NCI-H82 (cell line): ENCODE data around the gene CREB3L2.

Experiments used
- DNase-seq: peaks from one replicate; lab custom pipeline; 2025; lab: John Stamatoyannopoulos, UW

CREB3L2 gene

DNA sequence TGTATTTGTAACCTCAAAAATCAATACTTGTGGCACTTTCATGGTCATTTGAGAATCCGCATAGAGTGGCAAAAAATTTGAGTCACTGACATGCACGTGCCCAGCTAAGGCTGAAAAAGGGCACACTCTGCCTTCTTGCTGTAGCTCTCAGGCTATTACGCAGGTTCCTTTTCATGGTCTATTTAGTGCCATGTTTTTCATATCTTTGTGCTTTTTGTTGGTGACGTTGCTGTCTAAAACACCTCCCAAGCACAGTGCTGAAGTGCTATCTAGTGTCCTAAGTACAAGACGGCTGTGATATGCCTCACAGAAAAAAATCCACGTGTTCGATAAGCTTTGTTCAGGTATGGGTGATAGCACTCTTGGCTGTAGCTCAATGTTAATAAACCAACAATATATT, 50.9 kb downstream of the CREB3L2 start:
- no peak for DNase-seq

DNA sequence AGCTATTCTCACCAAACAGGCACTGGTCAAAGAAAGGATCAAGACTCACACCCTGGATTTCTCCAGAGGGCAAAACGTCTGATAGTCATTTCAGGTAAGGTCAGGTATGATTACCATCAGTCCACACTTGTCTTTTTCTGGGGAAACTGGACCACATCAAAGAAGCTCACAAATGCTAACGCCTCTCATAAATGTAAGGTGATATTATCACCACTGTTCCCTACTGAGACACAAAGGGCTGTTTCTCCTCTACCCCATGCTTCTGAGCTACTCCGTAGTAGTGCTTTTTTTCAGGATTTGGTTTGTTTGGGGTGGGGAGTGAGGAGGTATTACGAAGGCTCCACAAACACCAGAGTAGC, 51.6 kb downstream of the CREB3L2 start:
- no peak for DNase-seq

DNA sequence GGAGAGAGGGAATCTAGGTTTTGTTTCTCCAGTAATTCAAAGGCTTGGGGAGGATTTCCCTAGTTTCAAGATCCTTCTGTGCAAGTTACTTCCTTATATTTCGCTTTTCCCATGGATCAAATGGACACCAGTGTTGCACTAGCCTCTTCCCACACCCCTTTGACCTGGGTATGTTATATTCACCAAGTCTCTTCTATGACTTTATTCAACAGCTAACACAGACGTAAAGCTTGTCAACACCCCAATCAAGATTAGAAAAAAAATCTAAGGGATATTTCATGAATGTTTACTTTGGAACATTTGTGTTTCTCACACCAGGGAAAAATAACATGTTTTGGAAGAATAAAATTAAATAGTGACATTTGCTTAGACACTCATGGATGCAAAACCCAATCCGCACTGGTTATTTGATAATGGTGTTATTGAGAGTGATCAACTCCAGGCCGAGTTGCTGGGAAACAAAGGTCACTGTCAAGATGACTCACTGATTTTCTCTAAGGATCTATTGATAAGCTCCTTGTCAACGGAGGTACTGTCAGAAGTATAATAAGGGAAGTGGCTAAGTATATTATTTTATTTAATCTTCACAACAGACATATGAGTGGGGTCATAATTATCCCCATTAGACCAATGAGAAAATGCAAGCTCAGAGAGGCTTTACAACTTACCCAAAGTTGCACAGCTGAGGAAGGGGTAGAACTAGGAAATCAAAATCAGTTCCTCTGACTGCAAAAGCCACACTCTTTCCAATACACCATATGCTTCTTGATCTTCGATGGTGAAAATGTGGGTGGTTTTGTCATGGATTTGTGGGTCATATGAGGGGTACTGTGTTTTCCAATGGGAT, 52.2 kb downstream of the CREB3L2 start:
- no peak for DNase-seq

DNA sequence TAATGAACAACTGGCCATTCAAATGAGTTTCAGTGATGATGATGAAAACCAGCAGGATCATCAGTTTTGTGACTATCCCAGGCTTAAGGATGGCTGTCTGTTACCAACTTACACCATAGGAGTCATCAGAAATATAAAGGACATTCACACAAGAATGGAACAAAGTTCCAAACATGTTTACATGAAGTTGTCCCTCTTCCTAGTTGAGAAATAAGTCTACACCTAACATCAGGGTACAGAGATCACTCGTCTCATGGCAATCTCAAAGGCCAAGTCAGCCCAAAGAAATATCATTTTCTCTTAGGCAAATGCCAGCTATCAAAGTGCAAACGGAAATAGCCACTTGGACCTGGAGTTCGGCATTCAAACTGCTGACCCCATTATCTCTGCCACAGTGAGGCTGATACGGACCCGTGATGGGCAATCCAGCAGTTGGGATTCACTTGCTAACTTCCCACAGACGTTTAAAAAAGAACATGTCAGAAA, 53.0 kb downstream of the CREB3L2 start:
- DNase-seq: no peak

DNA sequence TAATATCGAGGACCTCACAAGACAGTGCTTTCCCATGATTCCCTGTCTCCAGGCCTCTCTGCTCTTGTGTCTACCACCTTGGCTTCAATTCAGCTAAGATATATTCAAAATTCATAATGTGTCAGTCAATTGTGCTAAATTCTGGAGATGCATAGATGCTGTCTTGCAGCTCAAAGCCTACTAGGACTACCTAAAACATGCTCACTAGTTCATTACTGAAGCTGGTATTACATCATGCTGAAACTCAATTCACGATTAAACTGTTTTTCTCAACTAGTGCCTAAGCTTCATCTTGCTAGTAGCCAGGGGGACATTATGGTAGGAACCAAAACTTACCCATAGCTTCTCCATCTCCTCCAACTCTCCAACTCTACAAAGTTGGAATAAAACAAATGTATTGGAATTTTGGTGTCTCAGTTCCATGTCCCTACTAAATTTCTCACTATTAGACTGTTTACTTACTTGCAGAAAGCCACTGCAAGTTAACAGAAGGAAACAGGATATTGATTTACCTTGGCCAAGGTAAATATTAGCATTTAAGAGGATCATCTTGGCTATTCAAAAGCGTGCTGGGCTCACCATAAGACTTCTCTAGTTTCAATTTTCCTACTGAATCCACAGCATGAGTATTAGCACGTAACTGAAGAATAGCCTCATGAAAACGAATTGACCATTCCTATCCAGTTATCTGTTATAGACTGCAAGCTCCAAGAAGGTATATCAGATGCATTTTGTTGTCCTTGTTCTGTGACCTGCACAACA, 53.6 kb downstream of the CREB3L2 start:
- no peak for DNase-seq

DNA sequence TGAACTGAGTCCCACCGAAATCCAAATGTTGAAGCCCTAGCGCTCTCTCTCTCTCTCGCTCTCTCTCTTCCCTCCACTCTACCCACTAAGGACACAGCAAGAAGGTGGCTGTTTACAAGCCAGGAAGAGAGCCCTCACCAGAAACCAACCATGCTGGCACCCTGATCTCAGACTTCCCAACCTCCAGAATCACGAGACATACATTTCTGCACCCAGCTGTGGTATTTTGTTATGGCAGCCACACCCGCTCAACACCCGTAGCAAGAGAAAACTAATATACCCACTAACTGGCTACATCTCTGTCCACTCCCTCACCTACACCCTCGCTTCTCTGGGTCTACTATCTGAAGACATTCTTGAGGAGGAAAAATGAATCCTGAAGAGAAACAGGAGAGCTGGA, 54.8 kb downstream of the CREB3L2 start:
- no peak for DNase-seq

DNA sequence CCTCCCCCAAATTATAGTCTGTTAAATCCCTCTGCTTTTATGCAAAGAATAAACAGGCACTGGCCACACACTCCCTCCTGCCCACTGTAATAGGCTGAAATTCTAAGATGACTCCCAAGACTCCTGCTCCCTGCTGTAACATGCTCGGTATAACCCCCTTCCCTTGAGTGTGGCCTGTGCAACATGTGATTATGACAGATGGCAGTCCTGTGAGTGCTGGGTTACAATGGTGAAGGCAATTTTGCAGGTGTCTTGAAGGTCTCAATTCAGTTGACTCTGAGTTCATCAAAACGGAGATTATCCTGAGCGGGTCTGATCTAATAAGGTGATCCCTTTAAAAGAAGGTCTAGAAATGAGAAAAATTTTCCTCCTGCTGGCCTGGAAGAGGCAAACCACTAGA, 55.9 kb downstream of the CREB3L2 start:
- peak; percentile 83 for DNase-seq

DNA sequence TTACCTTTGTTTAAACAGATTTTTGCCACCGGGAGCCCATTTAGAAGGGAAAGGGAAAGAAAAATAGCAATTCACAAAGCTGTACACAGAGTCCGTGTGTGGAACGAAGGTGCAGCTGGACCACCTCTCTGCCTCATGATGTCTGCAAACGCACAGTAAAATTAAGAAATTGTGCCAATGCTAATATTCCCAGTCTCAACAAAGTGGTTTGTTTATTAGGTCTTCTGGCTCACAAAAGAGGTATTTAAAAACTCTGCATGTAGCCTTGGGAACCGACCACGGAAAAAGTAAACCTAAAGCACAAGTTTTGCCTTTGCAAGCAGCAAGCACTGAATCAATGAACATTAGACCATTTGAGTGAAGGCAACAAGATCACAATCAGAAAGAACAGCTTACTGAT, 57.7 kb downstream of the CREB3L2 start:
- DNase-seq: no peak

DNA sequence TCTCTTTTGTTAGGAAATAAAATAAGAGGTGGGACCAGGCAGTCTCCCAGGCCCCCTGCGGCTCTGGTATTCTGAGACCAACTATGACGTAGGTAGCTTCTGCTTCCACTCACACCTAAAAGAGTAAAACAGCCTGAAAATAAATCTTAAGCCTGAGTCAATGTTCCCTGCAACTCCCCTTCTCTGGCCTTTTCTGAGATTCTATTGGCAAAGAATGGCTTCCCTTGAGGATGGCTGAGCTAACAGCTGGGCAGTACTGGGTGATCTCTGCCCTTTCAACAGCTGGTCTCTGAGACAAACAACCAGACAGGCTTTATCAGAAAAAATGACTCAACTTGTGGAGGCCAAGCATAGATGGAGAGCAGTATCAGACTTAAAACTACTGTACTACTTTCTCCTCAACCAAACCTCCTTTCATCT, 58.7 kb downstream of the CREB3L2 start:
- DNase-seq: no peak

DNA sequence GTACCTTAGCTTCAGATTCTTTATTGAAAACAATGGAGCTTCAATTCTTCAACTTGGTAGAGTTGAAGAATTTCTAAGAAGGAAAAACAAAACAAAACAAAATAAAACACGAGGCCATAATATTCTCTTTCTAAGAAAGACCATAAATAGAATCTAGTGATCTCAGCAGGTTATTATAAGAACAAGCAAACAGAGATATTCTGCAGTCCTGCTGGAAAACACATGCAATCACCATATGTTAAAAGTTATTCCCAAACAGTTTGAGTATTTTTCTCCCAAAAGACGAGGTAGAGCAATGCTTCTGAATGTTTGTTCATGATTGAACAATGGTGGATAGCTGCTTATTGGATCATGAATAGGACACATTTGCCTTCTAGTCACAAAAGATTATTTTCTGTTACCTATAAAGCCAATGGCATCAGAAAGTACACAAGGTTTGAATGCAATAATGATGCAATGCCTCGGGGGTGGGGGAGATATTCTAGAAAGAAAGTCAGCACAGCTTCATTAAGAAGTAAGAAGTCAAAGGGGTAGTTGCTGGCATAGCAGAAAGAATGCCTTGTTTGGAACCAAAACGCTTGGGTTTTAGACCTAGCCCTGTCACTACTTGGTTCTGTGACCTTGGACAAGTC, 59.3 kb downstream of the CREB3L2 start:
- no peak for DNase-seq

DNA sequence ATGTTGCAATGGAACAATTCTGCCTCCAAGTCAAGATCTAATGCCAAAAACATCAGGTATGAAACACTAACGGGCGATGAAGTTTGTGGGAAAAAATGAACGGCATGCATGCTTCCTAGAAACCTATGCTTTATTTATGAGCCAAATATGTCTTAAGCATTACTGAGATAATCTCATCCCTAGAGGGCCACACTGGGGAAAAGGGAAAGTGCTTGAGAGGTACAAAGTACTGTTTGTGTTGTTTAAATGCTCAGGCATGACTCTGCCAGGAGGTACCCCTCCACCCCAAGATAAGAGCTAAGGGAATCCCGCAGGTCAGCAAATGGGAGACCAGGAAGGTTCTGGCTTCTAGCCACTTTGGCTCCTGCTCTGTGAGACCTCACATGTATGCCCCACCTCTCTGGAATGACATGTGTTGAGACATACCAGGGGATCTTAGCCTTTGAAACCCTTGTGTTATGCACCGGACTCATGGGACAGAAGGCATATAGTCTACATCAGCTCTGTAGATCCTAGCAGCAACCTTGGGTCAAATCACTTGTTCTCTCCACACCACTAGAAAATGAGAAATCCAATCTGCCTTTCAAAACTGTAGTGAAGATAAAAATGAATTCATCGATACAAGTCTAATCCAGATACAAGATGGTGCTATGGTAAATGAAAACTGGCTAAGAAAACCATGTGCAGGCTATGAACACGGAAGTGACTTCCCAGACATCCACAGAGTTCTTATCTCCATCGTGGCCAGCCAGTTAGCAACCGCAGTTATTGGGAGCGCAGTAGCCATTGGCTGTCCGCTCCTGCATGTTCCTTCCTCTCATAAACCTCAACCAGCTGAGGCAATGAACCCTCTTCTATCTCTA, 61.0 kb downstream of the CREB3L2 start:
- no peak for DNase-seq

DNA sequence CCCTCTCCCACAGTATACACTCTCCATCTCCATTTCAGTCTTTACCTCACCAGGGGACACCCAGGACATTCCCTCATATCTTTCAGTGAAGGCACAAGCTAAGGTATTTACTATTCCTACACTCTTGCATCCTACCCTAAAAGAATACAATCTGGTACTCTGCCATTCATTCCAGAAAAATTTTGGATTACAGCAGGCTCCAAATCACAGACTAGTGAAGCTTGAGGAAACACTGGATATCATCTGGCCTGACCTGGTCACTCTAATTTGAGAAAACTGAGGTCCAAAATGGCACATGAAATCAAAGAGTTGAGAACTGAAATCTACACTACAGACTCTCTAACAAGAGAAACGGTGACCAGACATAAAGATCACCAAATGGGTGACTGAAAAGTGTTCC, 61.7 kb downstream of the CREB3L2 start:
- no peak for DNase-seq

DNA sequence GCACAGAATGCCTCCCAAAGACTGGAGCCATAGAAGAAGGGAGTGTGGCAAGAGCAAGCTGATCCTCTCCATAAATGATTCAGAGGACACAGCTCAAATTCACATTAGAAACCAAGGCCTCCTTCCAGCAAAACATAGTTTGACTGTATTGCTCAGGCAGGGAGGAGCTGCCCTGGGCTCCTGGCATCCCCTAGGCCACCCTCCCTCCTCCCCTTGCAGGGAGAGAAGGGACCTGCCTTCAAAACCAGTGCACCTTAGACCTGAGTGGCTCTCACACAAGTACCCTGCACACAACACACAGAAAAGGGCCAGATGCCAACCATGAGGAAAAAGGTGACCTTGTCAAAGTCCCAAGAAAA, 64.7 kb downstream of the CREB3L2 start:
- DNase-seq: no peak

DNA sequence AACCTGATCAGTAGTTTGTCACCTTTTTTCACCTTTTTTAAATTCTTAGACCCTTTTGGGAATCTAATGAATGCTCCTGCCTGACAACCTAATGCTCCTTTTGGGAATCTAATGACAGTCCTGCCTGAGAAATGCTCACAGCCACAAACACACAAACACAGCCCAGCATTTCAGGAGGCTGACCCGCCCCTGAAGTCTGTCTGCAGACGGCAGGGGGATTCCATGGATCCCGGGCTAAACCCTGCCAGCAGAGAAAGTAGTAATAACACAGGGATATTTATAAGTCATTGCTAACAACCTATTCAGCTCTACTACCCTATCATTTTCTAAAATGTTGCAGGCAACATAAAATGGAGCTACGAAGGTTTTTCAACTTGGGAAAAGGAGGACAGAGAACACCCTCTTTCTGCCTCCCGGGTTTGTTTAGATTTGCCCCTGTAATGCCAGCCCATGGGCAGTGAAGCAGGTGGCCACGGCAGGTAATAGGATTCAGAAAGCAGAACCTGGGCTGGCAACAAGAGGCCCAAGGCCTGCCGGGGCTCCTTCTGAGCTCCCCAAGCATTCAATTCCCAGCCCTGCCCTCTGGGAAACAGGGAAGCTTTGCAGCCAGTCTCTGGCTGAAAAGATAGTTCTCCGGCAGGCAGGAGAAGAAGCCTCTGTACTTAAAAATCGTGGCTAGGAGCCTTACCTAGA, 65.2 kb downstream of the CREB3L2 start:
- peak; percentile 5 for DNase-seq

DNA sequence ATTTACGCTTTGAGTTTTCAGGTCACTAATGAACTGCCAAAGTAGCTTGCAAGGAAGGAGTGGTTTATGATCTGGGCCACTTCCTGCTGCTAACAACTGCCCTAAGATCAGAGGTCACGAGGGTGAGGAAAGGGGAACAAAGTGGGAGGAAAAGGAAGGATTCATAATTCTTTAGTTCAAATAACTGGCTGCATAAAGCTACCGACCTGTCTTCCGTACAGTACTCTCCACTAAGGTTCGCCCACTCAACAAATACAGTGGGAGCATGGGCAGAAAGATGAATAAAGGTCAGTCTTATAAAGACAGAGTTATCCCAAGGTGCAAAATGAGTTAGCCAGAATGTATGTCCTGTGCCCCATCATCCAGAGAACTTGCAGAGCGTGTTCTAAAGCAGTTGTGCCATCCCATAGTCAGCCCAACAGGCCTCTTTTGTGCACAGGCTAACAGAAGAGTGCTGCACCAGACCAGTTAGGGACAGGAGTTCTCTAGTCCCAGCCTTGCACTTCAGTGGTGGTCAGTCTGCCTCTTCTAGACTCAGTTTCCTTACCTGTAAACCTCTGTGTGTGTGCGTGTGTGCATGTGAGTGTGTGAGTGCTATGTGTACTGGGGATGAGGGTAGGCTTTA, 65.9 kb downstream of the CREB3L2 start:
- DNase-seq: no peak

DNA sequence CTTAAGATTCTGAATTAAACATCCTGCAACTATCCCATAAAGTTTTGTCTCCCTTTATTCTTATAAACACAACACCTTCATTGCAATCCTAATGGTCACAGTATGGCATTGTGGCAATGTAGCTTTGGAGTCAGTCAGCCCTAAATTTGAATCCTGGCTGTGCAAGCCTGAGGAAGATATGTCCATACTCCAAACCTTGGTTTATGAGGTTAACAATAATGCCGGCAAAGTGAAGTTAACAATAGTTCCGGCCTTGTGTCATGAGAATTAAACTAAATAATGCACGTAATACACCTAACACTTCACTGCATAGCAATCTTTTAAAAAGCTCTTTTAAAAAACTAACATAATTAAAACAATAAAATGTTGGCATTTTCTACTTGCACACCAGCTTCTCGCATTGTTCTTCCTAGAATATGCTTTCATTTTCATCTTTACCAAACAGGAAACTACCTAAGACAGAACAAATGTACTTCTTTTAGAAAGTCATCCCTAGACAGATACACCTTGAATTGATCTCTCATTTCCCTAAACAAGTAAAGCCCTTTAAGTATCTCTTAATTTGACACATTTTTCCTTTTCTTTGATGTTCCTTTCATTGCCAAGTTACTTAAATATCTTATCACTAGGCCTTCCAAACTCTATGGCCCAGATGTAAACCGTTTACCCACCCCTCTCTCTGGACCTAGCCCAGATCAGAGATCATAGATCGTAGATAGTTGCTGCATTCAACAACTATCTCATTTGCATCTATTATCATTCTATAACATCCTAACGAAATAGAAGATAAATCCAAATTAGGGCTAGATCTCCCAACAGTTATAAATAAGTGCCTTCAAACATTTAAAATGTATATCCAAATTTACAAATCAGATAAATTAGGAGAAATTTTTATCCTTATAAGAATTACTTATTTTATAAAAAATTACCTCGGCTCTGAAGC, 66.7 kb downstream of the CREB3L2 start:
- no peak for DNase-seq

DNA sequence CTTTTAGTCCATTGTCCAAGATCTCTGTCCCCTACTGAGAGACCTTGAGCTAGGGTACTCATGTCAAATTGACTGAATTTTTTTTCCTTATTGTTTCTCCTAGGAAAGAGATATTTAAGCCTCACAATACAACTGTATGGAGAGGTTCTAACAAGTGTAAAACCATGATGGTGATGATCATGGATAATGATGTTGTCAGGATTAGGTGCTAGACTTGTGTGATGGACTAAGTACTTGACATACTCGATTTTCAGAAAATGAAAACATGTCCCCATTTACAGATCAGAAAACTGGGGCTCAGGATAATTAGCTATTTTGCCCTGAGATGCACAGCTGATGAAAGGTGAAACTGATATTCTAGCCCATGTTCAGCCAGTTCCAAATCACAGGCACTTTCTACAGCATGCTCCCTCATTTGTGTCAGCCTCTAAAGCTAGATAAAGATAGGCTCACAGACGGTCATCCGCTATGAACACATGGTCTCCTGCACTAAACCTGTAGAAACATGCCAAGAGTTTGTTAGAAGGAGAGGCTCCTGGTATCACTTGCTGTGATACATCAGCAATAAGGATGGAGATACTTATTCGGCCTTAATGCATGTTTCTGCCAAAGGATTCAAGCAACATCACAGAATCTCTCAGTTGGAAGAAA, 67.6 kb downstream of the CREB3L2 start:
- DNase-seq: no peak

DNA sequence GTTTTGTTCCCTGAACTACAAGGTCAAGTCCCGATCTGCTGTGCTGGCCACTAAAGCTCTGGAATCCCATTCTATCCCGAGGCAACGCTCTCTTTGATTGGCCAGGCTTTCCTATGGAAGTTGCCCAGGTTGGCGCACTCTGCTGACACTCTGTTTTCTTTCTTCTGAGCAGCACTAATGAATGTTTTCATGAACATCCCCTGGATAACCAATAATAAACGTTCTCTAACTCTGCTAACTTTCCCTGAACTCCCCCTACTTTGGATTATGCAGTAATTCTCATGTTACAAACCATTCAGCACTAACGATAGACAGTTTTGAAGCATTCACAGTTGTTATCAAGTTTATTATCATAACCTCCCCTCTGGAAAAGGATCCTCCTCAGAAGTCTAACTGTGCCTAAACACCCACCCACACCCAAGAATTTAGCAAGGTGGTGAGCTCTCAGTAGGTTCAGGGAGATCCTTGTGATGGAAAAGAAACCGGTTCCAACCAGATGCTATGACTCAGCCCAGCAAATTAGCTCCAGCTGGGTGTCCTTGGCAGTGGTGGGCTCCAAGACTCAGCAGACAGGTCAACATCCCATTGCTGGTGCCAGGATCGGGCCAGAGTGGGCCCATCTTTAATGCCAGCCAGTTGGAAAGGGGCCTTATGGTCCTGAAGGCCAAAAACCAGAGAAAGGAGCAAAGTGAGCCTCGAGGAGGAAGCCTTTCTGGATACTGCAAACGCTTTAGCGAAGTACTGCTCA, 68.4 kb downstream of the CREB3L2 start:
- DNase-seq: no peak

DNA sequence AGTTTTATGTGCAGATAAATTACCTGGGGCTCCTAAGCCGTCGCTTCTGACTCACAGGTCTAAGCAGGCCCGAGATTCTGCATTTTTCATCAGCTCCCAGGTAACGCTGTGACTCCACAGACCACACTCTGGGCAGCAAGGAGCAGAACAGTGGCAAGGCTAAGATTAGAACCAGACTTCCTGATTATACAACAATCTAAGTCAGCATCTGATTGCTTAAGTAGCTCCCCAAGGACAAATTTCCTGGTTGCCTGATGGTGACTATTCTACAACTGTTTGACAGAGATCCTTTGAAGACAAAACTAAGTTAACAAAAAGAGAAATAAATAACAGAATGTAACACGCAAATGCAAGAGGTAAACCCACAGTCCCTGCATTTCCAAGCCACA, 69.0 kb downstream of the CREB3L2 start:
- DNase-seq: no peak
